Liver (tissue), 9 donors: ENCODE measurements around the gene GPATCH2L. TPM values are rescaled to one million over a fixed set of nuclear protein-coding genes. Genes with fewer than 3 reads are reported as not detected.

ENCODE experiments used
- DNase-seq: peaks from one replicate; pipeline ENCODE4 v3.0.0-alpha.2; 2017; ENCODE audit warnings: low spot score
- H3K27ac ChIP-seq, 2 donors: one replicate each; pipeline ENCODE4 v1.7.0; 2013; ENCODE audit warnings: inconsistent platforms in 2 of 2, low read length in 2 of 2, control low read depth in 1 of 2, low read depth in 1 of 2, mild to moderate bottlenecking in 1 of 2
- H3K27me3 ChIP-seq, 4 donors: one replicate each; pipeline versions ENCODE4 v1.6.1 to v1.7.0; 2013; ENCODE audit warnings: low read length in 3 of 4, inconsistent platforms in 1 of 4, mild to moderate bottlenecking in 1 of 4, moderate library complexity in 1 of 4; ENCODE audit not compliant: control insufficient read depth in 4 of 4, insufficient read depth in 4 of 4
- H3K36me3 ChIP-seq, 4 donors: one replicate each; pipeline versions ENCODE4 v1.6.1 to v1.7.0; 2013; ENCODE audit warnings: low read length in 3 of 4, mild to moderate bottlenecking in 3 of 4, low read depth in 1 of 4, moderate library complexity in 1 of 4; ENCODE audit not compliant: control insufficient read depth in 4 of 4, insufficient read depth in 3 of 4
- H3K4me1 ChIP-seq, 4 donors: one replicate each; pipeline versions ENCODE4 v1.6.1 to v1.7.0; 2013; ENCODE audit warnings: low read length in 3 of 4, mild to moderate bottlenecking in 3 of 4, moderate library complexity in 1 of 4; ENCODE audit not compliant: control insufficient read depth in 4 of 4, insufficient read depth in 4 of 4
- H3K4me3 ChIP-seq, 3 donors: one replicate each; pipeline versions ENCODE4 v1.6.1 to v1.7.0; 2013; ENCODE audit warnings: low read length in 3 of 3, control low read depth in 1 of 3, low read depth in 1 of 3, mild to moderate bottlenecking in 1 of 3
- H3K9ac ChIP-seq, 2 donors: one replicate each; pipeline ENCODE4 v1.7.0; 2013; ENCODE audit warnings: low read length in 2 of 2, mild to moderate bottlenecking in 2 of 2, moderate library complexity in 2 of 2, control low read depth in 1 of 2, low read depth in 1 of 2
- H3K9me3 ChIP-seq, 4 donors: one replicate each; pipeline versions ENCODE4 v1.6.1 to v1.7.0; 2013; ENCODE audit warnings: low read length in 3 of 4; ENCODE audit not compliant: control insufficient read depth in 4 of 4
- CTCF ChIP-seq: fragments of 150-350 bp; IDR thresholded peaks from 2 replicates; pipeline ENCODE4 v1.5.1; 2017; ENCODE audit warnings: improper control_type of control experiment, low read depth, low read length; ENCODE audit not compliant: missing input control
- FOXA1 ChIP-seq: IDR thresholded peaks from 2 replicates; pipeline ENCODE4 v1.6.1; 2016; ENCODE audit warnings: antibody characterized with exemption
- FOXA2 ChIP-seq: IDR thresholded peaks from 2 replicates; pipeline ENCODE4 v1.6.1; 2016; ENCODE audit warnings: antibody characterized with exemption
- GABPA ChIP-seq, 2 donors: IDR thresholded peaks in 1 of 2; conservative IDR thresholded peaks in 1 of 2; 2 replicates each; pipeline ENCODE4 v1.6.1; 2016; ENCODE audit warnings: antibody characterized with exemption in 2 of 2, mild to moderate bottlenecking in 1 of 2, moderate library complexity in 1 of 2
- HNF4A ChIP-seq, 2 donors: conservative IDR thresholded peaks; 2 replicates each; pipeline ENCODE4 v1.6.1; 2016; ENCODE audit warnings: antibody characterized with exemption in 2 of 2, mild to moderate bottlenecking in 2 of 2
- HNF4G ChIP-seq: IDR thresholded peaks from 2 replicates; pipeline ENCODE4 v1.6.1; 2016; ENCODE audit warnings: antibody characterized with exemption
- JUND ChIP-seq, 2 donors: IDR thresholded peaks; 2 replicates each; pipeline ENCODE4 v1.6.1; 2016; ENCODE audit warnings: antibody characterized with exemption in 2 of 2
- NR2F2 ChIP-seq: IDR thresholded peaks from 2 replicates; pipeline ENCODE4 v1.6.1; 2016; ENCODE audit warnings: antibody characterized with exemption
- RAD21 ChIP-seq, 2 donors: IDR thresholded peaks; 2 replicates each; pipeline ENCODE4 v1.6.1; 2016; ENCODE audit warnings: antibody characterized with exemption in 2 of 2, mild to moderate bottlenecking in 2 of 2
- RXRA ChIP-seq, 2 donors: IDR thresholded peaks; 2 replicates each; pipeline ENCODE4 v1.6.1; 2017 to 2018; ENCODE audit warnings: antibody characterized with exemption in 2 of 2, mild to moderate bottlenecking in 1 of 2
- SP1 ChIP-seq: IDR thresholded peaks from 2 replicates; pipeline ENCODE4 v1.6.1; 2018; ENCODE audit warnings: antibody characterized with exemption, mild to moderate bottlenecking
- TAF1 ChIP-seq: conservative IDR thresholded peaks from 2 replicates; pipeline ENCODE4 v1.6.1; 2016; ENCODE audit warnings: antibody characterized with exemption, mild to moderate bottlenecking
- YY1 ChIP-seq: IDR thresholded peaks from 2 replicates; pipeline ENCODE4 v1.6.1; 2016; ENCODE audit warnings: antibody characterized with exemption, mild to moderate bottlenecking
- ZBTB33 ChIP-seq: IDR thresholded peaks from 2 replicates; pipeline ENCODE4 v1.6.1; 2016; ENCODE audit warnings: antibody characterized with exemption
- WGBS: extraction: QIAGEN DNeasy Blood & Tissue Kit; methylation state at CpG from one replicate; pipeline ENCODE4 v1.1.7; 2013; 5-methylcytosine and 5-hydroxymethylcytosine counted together
- polyA plus RNA-seq, 2 donors: library from polyadenylated mRNA; stranded (reverse) in 1 of 2; unstranded in 1 of 2; fragments of 200-250 nt in 1 of 2; fragments of >200 nt in 1 of 2; fragmentation: Nextera tagmentation in 1 of 2; extraction: Ambion mirVana in 1 of 2; gene quantifications; one replicate each; pipeline versions ENCODE4 v1.2.1 to v1.2.3, GENCODE V29; 2013 to 2015
- total RNA-seq, 2 donors: library from RNA; depleted of rRNA; stranded (reverse); fragments of >200 nt; gene quantifications; one replicate each; pipeline ENCODE4 v1.2.3, GENCODE V29; 2014
- TF ChIP-seq, protein P1 (sequence below): IDR thresholded peaks from 2 replicates; pipeline ENCODE4 v1.6.1; 2016; ENCODE audit warnings: antibody characterized with exemption
- TF ChIP-seq, protein P2 (sequence below): IDR thresholded peaks from 2 replicates; pipeline ENCODE4 v1.6.1; 2016; ENCODE audit warnings: antibody characterized with exemption, mild to moderate bottlenecking
- TF ChIP-seq, protein P3 (sequence below): IDR thresholded peaks from 2 replicates; pipeline ENCODE4 v1.6.1; 2016; ENCODE audit warnings: antibody characterized with exemption
- donor health status: healthy.
- donor health status: healthy.
- donor health status: healthy.
- donor health status: healthy.
- donor health status: healthy.

GPATCH2L gene
- total and polyA plus RNA-seq, 4 donors, result 4.5 to 39.5 (median 15.8) TPM

GRCh38 chr14:76203086-76204001, 51.6 kb downstream of the GPATCH2L start:
- no peaks in the 10 kb centered on the region for H3K9me3 ChIP-seq
- no peaks in the 10 kb centered on the region for H3K27me3 ChIP-seq
- TF ChIP-seq, protein P1, sequence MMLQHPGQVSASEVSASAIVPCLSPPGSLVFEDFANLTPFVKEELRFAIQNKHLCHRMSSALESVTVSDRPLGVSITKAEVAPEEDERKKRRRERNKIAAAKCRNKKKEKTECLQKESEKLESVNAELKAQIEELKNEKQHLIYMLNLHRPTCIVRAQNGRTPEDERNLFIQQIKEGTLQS, result no peak
- TF ChIP-seq YY1 (no peak), SP1 (no peak), HNF4A (conservative IDR thresholded peaks at IDR 0.05) (no peak), GABPA (IDR thresholded peaks at IDR 0.05 in 1 of 2, conservative IDR thresholded peaks at IDR 0.05 in 1 of 2) (no peak), JUND (IDR thresholded peaks at IDR 0.05) (no peak), ZBTB33 (no peak), FOXA1 (no peak), HNF4G (no peak), NR2F2 (no peak), CTCF (no peak)
- TF ChIP-seq, protein P2, sequence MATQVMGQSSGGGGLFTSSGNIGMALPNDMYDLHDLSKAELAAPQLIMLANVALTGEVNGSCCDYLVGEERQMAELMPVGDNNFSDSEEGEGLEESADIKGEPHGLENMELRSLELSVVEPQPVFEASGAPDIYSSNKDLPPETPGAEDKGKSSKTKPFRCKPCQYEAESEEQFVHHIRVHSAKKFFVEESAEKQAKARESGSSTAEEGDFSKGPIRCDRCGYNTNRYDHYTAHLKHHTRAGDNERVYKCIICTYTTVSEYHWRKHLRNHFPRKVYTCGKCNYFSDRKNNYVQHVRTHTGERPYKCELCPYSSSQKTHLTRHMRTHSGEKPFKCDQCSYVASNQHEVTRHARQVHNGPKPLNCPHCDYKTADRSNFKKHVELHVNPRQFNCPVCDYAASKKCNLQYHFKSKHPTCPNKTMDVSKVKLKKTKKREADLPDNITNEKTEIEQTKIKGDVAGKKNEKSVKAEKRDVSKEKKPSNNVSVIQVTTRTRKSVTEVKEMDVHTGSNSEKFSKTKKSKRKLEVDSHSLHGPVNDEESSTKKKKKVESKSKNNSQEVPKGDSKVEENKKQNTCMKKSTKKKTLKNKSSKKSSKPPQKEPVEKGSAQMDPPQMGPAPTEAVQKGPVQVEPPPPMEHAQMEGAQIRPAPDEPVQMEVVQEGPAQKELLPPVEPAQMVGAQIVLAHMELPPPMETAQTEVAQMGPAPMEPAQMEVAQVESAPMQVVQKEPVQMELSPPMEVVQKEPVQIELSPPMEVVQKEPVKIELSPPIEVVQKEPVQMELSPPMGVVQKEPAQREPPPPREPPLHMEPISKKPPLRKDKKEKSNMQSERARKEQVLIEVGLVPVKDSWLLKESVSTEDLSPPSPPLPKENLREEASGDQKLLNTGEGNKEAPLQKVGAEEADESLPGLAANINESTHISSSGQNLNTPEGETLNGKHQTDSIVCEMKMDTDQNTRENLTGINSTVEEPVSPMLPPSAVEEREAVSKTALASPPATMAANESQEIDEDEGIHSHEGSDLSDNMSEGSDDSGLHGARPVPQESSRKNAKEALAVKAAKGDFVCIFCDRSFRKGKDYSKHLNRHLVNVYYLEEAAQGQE, result no peak
- DNase-seq, result no peak
- no peak overlapping the region for H3K27ac ChIP-seq
- H3K36me3 ChIP-seq, result peaks cover 3 to 17% (median 11%) of the 10 kb centered on the region in 4 donors
- H3K4me3 ChIP-seq, result no peak overlapping the region
- H3K9ac ChIP-seq, result no peak overlapping the region
- 93% methylated on average over 11 of the region's 11 CpGs for WGBS
- no peaks in the 10 kb centered on the region for H3K4me1 ChIP-seq

DNA sequence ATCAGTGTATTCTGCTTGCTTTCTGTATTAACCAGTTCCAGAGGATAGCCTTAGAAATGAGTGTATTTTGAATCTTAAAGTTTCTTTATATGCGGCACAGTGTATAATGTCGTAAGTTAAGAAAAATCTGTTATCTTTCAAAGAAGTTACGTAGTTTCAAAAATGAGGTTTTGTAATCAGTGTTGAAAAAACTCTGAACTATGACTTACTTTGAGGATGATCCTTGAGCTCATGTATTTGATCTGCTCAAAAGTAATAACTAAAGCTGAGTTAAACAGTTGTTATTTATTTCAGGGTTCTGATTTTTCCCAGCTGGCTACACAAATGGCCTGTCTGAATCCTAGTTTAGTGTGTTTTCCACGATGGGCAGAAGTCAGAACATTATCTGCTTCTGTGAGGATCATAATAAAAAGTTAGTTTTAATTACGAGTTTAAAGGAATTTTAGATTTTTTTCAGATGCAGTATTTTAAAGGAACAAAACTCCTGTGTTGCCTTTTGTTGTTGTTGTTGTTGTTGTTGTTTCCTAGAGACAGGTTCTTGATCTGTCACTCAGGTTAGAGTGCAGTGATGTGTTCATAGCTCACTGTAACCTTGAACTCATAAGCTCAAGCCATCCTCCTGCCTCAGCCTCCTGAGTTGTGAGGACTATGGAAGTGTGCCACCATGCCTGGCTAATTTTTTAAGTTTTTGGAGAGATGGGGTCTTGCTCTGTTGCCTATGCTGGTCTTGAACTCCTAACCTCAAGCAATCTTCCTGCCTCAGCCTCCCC, 52.9 kb downstream of the GPATCH2L start:
- Histone ChIP-seq H3K36me3 (peaks cover 3 to 14% (median 9%) of the 10 kb centered on the region in 4 donors), H3K4me3 (no peak overlapping the region), H3K9ac (no peak overlapping the region), H3K9me3 (no peaks in the 10 kb centered on the region), H3K27me3 (no peaks in the 10 kb centered on the region), H3K4me1 (no peaks in the 10 kb centered on the region), H3K27ac (no peak overlapping the region)
- no peak for DNase-seq
- TF ChIP-seq RXRA (IDR thresholded peaks at IDR 0.05), result no peak
- no peak for TF ChIP-seq FOXA2
- TF ChIP-seq, protein P3, sequence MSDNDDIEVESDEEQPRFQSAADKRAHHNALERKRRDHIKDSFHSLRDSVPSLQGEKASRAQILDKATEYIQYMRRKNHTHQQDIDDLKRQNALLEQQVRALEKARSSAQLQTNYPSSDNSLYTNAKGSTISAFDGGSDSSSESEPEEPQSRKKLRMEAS, result no peak
- no peak for TF ChIP-seq CTCF
- no peak for TF ChIP-seq NR2F2
- no peak for TF ChIP-seq HNF4A (conservative IDR thresholded peaks at IDR 0.05)
- TF ChIP-seq TAF1, result no peak
- no peak for TF ChIP-seq RAD21 (IDR thresholded peaks at IDR 0.05)
- 96% methylated on average over 5 of the region's 5 CpGs for WGBS
